HL-60 (cell line): Measurements from ENCODE around the gene CHN1.

Experiments used
- DNase-seq, 2 experiments: peaks; one replicate each; pipeline ENCODE4 v3.0.0-alpha.2; 2010 to 2020; ENCODE audit warnings: low read depth in 1 of 2, low spot score in 1 of 2
- H3K27ac ChIP-seq: fragments of 250-450 bp; sonication (Bioruptor Pico); replicated peaks from 2 replicates; pipeline ENCODE4 v1.5.1; 2020; ENCODE audit warnings: mild to moderate bottlenecking, moderate library complexity
- H3K27me3 ChIP-seq: fragments of 250-450 bp; sonication (Bioruptor Pico); 2 replicates; pipeline ENCODE4 v1.5.1; 2021; ENCODE audit warnings: mild to moderate bottlenecking, moderate library complexity; ENCODE audit not compliant: insufficient read depth, poor library complexity, severe bottlenecking
- H3K4me3 ChIP-seq: replicated peaks from 2 replicates; pipeline ENCODE4 v1.5.1; 2011; ENCODE audit warnings: mild to moderate bottlenecking, control low read depth, low read length; ENCODE audit not compliant: insufficient read depth
- CTCF ChIP-seq: IDR thresholded peaks from one replicate; pipeline ENCODE4 v1.5.1; 2011; ENCODE audit warnings: low read length, control low read depth, inconsistent platforms; ENCODE audit not compliant: insufficient read depth
- GABPA ChIP-seq: IDR thresholded peaks from 2 replicates; pipeline ENCODE4 v1.6.1; 2012; ENCODE audit warnings: low read depth
- POLR2AphosphoS5 ChIP-seq: IDR thresholded peaks from 2 replicates; pipeline ENCODE4 v1.6.1; 2012; ENCODE audit warnings: low read depth
- REST ChIP-seq: IDR thresholded peaks from 2 replicates; pipeline ENCODE4 v1.6.1; 2012; ENCODE audit warnings: low read depth; ENCODE audit not compliant: insufficient replicate concordance
- SPI1 ChIP-seq: IDR thresholded peaks from 2 replicates; pipeline ENCODE4 v1.6.1; 2012; ENCODE audit warnings: low read depth, mild to moderate bottlenecking, borderline replicate concordance

CHN1 gene

GRCh38 chr2:175036582-175037018 is 31.4 kb upstream of the CHN1 start:
- no peak overlapping the region for H3K27ac ChIP-seq
- H3K4me3 ChIP-seq, result no peak overlapping the region
- peak in 1 of 2 experiments; percentile 15 for DNase-seq

GRCh38 chr2:175035806-175036205 is 30.6 kb upstream of the CHN1 start:
- no peaks in the 10 kb centered on the region for H3K27me3 ChIP-seq
- H3K4me3 ChIP-seq, result no peak overlapping the region
- H3K27ac ChIP-seq, result no peak overlapping the region
- DNase-seq, result no peak
- TF ChIP-seq SPI1, result no peak
- TF ChIP-seq CTCF, result no peak
- no peak for TF ChIP-seq POLR2AphosphoS5
- TF ChIP-seq GABPA, result no peak
- no peak for TF ChIP-seq REST

More at GRCh38 chr2:175036582-175037018, 31.4 kb upstream of the CHN1 start:
- no peaks in the 10 kb centered on the region for H3K27me3 ChIP-seq
- no peak for TF ChIP-seq POLR2AphosphoS5
- TF ChIP-seq SPI1, result no peak
- no peak for TF ChIP-seq GABPA
- TF ChIP-seq CTCF, result no peak
- no peak for TF ChIP-seq REST

- no peak for DNase-seq
- TF ChIP-seq REST (no peak), GABPA (no peak), SPI1 (no peak), CTCF (no peak), POLR2AphosphoS5 (no peak)
- Histone ChIP-seq H3K4me3 (no peak overlapping the region), H3K27ac (no peak overlapping the region), H3K27me3 (no peaks in the 10 kb centered on the region)
These were observed 29.5 kb upstream of the CHN1 start for GRCh38 chr2:175034716-175035115.
